ENCODE measurements around the gene GNAT1.

Gene GNAT1

GRCh38 chr3:50190936-50191660, at the start of gene GNAT1:
Gene GNAT1, plus strand, starts transcription at chr3:50191610. Its CDS starts 116 bp downstream, at chr3:50191726.
- DNase-seq, result no peak

- no peak for DNase-seq
These were observed 45.0 kb upstream of the GNAT1 start for GRCh38 chr3:50146316-50146901.

GRCh38 chr3:50147016-50147415, 44.4 kb upstream of the GNAT1 start:
- no peak for DNase-seq

GRCh38 chr3:50147447-50147846, 44.0 kb upstream of the GNAT1 start:
- no peak for DNase-seq

- DNase-seq, result no peak
These were observed 43.5 kb upstream of the GNAT1 start for GRCh38 chr3:50147861-50148260.

- DNase-seq, result no peak
These were observed 41.0 kb upstream of the GNAT1 start for GRCh38 chr3:50150404-50150750.

GRCh38 chr3:50150863-50151686, 40.3 kb upstream of the GNAT1 start:
- DNase-seq, result no peak

GRCh38 chr3:50151728-50152127, 39.7 kb upstream of the GNAT1 start:
- DNase-seq, result no peak

- DNase-seq, result no peak
These were observed 37.5 kb upstream of the GNAT1 start for GRCh38 chr3:50153782-50154475.

GRCh38 chr3:50154476-50154839, 37.0 kb upstream of the GNAT1 start:
- no peak for DNase-seq

GRCh38 chr3:50154840-50155490, 36.4 kb upstream of the GNAT1 start, which contains the start of gene SEMA3F:
Gene SEMA3F, plus strand, starts transcription at chr3:50155324. Its CDS starts 4,299 bp downstream, at chr3:50159623.
- DNase-seq, result peak; percentile 41

GRCh38 chr3:50155491-50155878, 35.9 kb upstream of the GNAT1 start:
- no peak for DNase-seq

GRCh38 chr3:50155891-50156290, 35.5 kb upstream of the GNAT1 start:
- DNase-seq, result no peak

- peak; percentile 22 for DNase-seq
These were observed 34.6 kb upstream of the GNAT1 start for GRCh38 chr3:50156549-50157493.

- DNase-seq, result peak; percentile 30
These were observed 33.4 kb upstream of the GNAT1 start for GRCh38 chr3:50157827-50158529.

- DNase-seq, result no peak
These were observed 32.8 kb upstream of the GNAT1 start for GRCh38 chr3:50158530-50159146.

GRCh38 chr3:50160561-50160983, 30.8 kb upstream of the GNAT1 start:
- no peak for DNase-seq

- no peak for DNase-seq
These were observed 30.1 kb upstream of the GNAT1 start for GRCh38 chr3:50161320-50161719.

GRCh38 chr3:50162034-50162883, 29.2 kb upstream of the GNAT1 start:
- DNase-seq, result no peak
